ENCODE results near the gene CRACDL. TPM values are rescaled to one million over a fixed set of nuclear protein-coding genes. Genes with fewer than 3 reads are reported as not detected.

The CRACDL gene
- total RNA-seq, 4 donors from 2014 or later: 0.94 to 5.8 (median 1.8) TPM

DNA sequence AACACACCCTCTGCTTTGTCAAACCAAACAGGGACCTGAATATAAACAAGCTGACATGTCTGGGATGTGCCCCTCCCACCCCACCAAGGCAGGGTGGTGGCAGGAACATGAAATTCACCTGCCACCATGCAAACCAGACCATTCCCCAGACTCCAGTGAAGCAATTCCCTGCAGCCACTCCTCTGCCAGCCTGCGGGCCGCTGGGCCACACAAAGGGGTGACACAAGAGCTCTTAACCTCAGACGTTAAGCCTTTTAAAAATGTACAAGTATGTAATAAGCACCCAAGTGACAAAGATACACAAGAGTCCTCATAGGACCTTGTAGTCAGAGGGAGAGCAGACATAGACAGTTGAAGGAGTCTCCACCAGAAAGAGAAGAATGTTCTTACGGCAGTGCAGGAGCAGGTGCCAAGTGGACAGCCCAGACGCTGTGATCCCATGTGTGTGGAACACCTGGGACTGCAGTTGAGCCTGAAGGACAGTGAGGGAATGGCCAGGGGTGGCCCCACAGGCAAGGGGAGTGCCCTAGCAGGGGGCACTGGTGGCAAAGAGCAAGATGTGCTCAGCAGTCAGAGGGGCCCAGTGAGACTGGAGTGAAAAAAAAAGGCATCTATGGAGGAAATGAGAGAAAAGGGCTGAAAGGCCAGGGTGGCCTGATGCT, 36.9 kb downstream of the CRACDL start:
- no peak overlapping the region for H3K4me3 ChIP-seq
- 73 to 74% methylated on average over 3 to 4 of the region's 5 CpGs for WGBS, 2 donors (ENCODE audit: low coverage in 1 of 2)
- H3K36me3 ChIP-seq: no peaks in the 10 kb centered on the region
- no peaks in the 10 kb centered on the region for H3K9me3 ChIP-seq
- ATAC-seq: no peak
- no peaks in the 10 kb centered on the region for H3K4me1 ChIP-seq
- no peak overlapping the region for H3K27ac ChIP-seq
- TF ChIP-seq POLR2AphosphoS5 (IDR thresholded peaks at IDR 0.05) (no peak), CTCF (IDR thresholded peaks at IDR 0.05) (no peak), EP300 (IDR thresholded peaks at IDR 0.05) (no peak), POLR2A (IDR thresholded peaks at IDR 0.05) (no peak)
- no peaks in the 10 kb centered on the region for H3K27me3 ChIP-seq

- no peak for ATAC-seq
- Histone ChIP-seq H3K36me3 (no peaks in the 10 kb centered on the region), H3K27me3 (no peaks in the 10 kb centered on the region), H3K4me3 (no peak overlapping the region), H3K27ac (no peak overlapping the region), H3K9me3 (no peaks in the 10 kb centered on the region), H3K4me1 (no peaks in the 10 kb centered on the region)
- TF ChIP-seq POLR2AphosphoS5 (IDR thresholded peaks at IDR 0.05) (no peak), POLR2A (IDR thresholded peaks at IDR 0.05) (no peak), CTCF (IDR thresholded peaks at IDR 0.05) (no peak), EP300 (IDR thresholded peaks at IDR 0.05) (no peak)
- WGBS, 2 donors (ENCODE audit: low coverage in 1 of 2): 80 to 100% methylated on average over 1 to 3 of the region's 13 CpGs
Measured at GRCh38 chr2:98898423-98898841, 37.6 kb downstream of the CRACDL start.

DNA sequence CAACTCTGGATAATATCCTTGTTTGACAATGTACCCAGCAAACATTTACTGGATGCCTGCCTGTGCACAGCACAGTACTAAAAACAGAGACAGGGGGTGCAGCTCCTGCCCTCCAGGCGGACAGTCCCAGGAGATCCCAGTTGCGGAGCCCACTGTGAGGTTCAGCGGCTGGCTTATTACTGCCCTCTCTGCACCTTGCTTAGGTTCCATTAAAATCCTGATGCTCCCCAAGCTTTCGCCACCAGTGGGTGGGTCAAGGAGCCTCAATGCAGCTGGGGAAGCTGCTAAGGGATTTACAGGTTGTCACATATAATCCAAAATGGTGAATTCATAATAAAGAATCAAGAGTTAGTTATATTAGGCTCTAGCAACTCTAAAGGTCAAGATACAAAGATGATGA, 38.3 kb downstream of the CRACDL start:
- no peak for ATAC-seq
- 100% methylated on average over 1 of the region's 4 CpGs; no CpG with 5 or more reads in 1 of the 2 donors for WGBS, 2 donors (ENCODE audit: low coverage in 1 of 2)
- Histone ChIP-seq H3K4me1 (no peaks in the 10 kb centered on the region), H3K27me3 (no peaks in the 10 kb centered on the region), H3K9me3 (no peaks in the 10 kb centered on the region), H3K27ac (no peak overlapping the region), H3K36me3 (no peaks in the 10 kb centered on the region), H3K4me3 (no peak overlapping the region)
- TF ChIP-seq POLR2AphosphoS5 (IDR thresholded peaks at IDR 0.05) (no peak), CTCF (IDR thresholded peaks at IDR 0.05) (no peak), POLR2A (IDR thresholded peaks at IDR 0.05) (no peak), EP300 (IDR thresholded peaks at IDR 0.05) (no peak)

GRCh38 chr2:98896944-98897343, 39.1 kb downstream of the CRACDL start:
- 80 to 85% methylated on average over 7 to 8 of the region's 9 CpGs for WGBS, 2 donors (ENCODE audit: low coverage in 1 of 2)
- no peak overlapping the region for H3K4me3 ChIP-seq
- H3K36me3 ChIP-seq: no peaks in the 10 kb centered on the region
- no peak for ATAC-seq
- H3K9me3 ChIP-seq: no peaks in the 10 kb centered on the region
- no peak for TF ChIP-seq POLR2AphosphoS5 (IDR thresholded peaks at IDR 0.05)
- TF ChIP-seq CTCF (IDR thresholded peaks at IDR 0.05): no peak
- no peak for TF ChIP-seq POLR2A (IDR thresholded peaks at IDR 0.05)
- no peak for TF ChIP-seq EP300 (IDR thresholded peaks at IDR 0.05)
- H3K27me3 ChIP-seq: no peaks in the 10 kb centered on the region
- no peak overlapping the region for H3K27ac ChIP-seq
- no peaks in the 10 kb centered on the region for H3K4me1 ChIP-seq

- no peak for TF ChIP-seq EP300 (IDR thresholded peaks at IDR 0.05)
- no peak for TF ChIP-seq POLR2A (IDR thresholded peaks at IDR 0.05)
- no peak for TF ChIP-seq POLR2AphosphoS5 (IDR thresholded peaks at IDR 0.05)
- TF ChIP-seq CTCF (IDR thresholded peaks at IDR 0.05): no peak
- H3K4me3 ChIP-seq: no peak overlapping the region
Measured at GRCh38 chr2:98896416-98896815, 39.6 kb downstream of the CRACDL start.

More at GRCh38 chr2:98896416-98896815, 39.6 kb downstream of the CRACDL start:
- 50% methylated on average over 1 to 2 of the region's 2 CpGs for WGBS, 2 donors (ENCODE audit: low coverage in 1 of 2)
- Histone ChIP-seq H3K9me3 (no peaks in the 10 kb centered on the region), H3K36me3 (no peaks in the 10 kb centered on the region), H3K27me3 (no peaks in the 10 kb centered on the region), H3K4me1 (no peaks in the 10 kb centered on the region), H3K27ac (no peak overlapping the region)
- ATAC-seq: no peak

Measured in gastroesophageal sphincter (tissue), 4 donors.